ENCODE measurements around the gene AGBL5.

The AGBL5 gene

GRCh38 chr2:27086724-27087593 lies 35.5 kb downstream of the AGBL5 start, which contains the start of gene KHK:
Gene KHK, plus strand, starts transcription at chr2:27086772. Its CDS starts 488 bp downstream, at chr2:27087260.
- H3K4me3 Mint-ChIP-seq = peak within 1 kb of the TSS; percentile 81
- H3K27ac Mint-ChIP-seq = no peak within 1 kb of the TSS
- H3K4me1 Mint-ChIP-seq = peaks cover 29% of the 10 kb centered on the region
- H3K27me3 Mint-ChIP-seq (ENCODE audit: low read depth, poor library complexity) = peaks cover 34% of the 10 kb centered on the region
- no peaks in the 10 kb centered on the region for H3K9me3 Mint-ChIP-seq
- H3K36me3 Mint-ChIP-seq (ENCODE audit: low read depth) = no peaks in the 10 kb centered on the region
- TF ChIP-seq, protein P1, sequence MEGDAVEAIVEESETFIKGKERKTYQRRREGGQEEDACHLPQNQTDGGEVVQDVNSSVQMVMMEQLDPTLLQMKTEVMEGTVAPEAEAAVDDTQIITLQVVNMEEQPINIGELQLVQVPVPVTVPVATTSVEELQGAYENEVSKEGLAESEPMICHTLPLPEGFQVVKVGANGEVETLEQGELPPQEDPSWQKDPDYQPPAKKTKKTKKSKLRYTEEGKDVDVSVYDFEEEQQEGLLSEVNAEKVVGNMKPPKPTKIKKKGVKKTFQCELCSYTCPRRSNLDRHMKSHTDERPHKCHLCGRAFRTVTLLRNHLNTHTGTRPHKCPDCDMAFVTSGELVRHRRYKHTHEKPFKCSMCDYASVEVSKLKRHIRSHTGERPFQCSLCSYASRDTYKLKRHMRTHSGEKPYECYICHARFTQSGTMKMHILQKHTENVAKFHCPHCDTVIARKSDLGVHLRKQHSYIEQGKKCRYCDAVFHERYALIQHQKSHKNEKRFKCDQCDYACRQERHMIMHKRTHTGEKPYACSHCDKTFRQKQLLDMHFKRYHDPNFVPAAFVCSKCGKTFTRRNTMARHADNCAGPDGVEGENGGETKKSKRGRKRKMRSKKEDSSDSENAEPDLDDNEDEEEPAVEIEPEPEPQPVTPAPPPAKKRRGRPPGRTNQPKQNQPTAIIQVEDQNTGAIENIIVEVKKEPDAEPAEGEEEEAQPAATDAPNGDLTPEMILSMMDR (IDR thresholded peaks at IDR 0.05) = no peak
- DNase-seq = peak; percentile 58

- H3K9me3 Mint-ChIP-seq = no peaks in the 10 kb centered on the region
- peaks cover 36% of the 10 kb centered on the region for H3K27me3 Mint-ChIP-seq (ENCODE audit: low read depth, poor library complexity)
- H3K27ac Mint-ChIP-seq = no peak overlapping the region
- no peaks in the 10 kb centered on the region for H3K36me3 Mint-ChIP-seq (ENCODE audit: low read depth)
- DNase-seq = no peak
- TF ChIP-seq, protein P1 (IDR thresholded peaks at IDR 0.05) = no peak
- H3K4me1 Mint-ChIP-seq = peaks cover 39% of the 10 kb centered on the region
- H3K4me3 Mint-ChIP-seq = peak overlapping the region; percentile 46
Observed at GRCh38 chr2:27087823-27088410, 36.4 kb downstream of the AGBL5 start.

DNA sequence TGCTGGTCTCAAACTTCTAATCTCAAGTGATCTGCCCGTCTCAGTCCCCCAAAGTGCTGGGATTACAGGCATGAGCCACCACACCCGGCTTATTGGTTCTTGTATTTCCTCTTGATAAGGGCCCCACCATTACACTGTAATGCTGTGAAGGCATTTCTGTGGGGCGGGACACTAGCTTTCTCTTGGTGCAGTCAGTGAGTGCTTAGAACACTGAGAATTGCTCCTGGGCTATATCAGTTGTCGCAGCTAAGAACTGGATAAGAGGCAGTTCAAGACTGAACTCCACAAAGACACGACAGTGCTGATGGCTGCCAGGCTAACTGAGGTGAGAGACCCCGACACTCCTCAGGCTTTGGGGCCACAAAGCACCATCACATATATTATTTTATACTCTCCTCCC lies 37.2 kb downstream of the AGBL5 start:
- Mint-ChIP-seq H3K4me3 (peak overlapping the region; percentile 8), H3K27me3 (ENCODE audit: low read depth, poor library complexity) (peaks cover 36% of the 10 kb centered on the region)

DNA sequence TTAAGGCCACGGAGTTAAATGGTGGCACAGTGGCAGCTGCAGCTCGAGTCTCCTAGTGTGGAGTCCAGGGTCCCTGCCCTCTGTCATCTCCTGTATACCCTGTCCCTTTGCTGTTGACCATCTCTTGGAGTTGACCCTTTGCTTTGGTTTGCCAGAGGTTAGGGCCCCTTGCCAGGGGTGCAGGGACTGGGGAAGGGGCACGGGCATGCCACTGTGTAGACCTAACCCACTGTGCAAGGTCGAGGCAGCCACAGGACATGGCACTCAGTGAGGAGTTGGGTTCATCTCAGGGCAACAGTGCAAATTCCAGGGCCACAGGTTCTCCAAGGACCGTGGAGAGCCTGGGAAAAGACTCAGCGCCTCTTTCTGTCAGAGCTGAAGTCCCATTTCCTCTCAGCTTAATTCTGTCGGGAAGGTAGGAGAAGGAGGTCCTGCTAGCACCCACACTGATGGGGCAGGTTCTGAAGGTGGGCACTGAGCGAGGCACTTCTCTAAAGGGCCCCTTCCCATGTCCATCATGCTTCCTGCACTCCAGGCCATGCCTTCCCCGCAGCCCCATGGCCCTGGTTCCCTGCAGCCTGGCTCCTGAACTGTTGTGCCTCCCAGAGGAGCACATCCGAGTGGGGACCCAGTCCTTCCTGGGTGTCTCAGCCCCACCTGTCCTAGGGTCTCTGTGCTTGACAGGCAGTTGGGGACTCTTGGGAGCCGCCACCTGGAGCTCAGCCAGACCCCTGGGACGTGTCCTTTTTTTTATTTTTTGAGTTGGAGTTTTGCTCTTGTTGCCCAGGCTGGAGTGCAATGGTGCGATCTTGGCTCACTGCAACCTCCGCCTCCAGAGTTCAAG lies 37.9 kb downstream of the AGBL5 start:
- Mint-ChIP-seq H3K27ac (no peak overlapping the region), H3K36me3 (ENCODE audit: low read depth) (no peaks in the 10 kb centered on the region), H3K4me3 (no peak overlapping the region), H3K9me3 (no peaks in the 10 kb centered on the region), H3K4me1 (peaks cover 32% of the 10 kb centered on the region), H3K27me3 (ENCODE audit: low read depth, poor library complexity) (peaks cover 37% of the 10 kb centered on the region)
- TF ChIP-seq, protein P1 (IDR thresholded peaks at IDR 0.05) = no peak
- DNase-seq = no peak

More for the DNA sequence above, 37.2 kb downstream of the AGBL5 start:
- no peaks in the 10 kb centered on the region for H3K9me3 Mint-ChIP-seq
- peaks cover 36% of the 10 kb centered on the region for H3K4me1 Mint-ChIP-seq
- H3K36me3 Mint-ChIP-seq (ENCODE audit: low read depth) = no peaks in the 10 kb centered on the region
- DNase-seq = no peak
- TF ChIP-seq, protein P1 (IDR thresholded peaks at IDR 0.05) = no peak
- H3K27ac Mint-ChIP-seq = no peak overlapping the region

DNA sequence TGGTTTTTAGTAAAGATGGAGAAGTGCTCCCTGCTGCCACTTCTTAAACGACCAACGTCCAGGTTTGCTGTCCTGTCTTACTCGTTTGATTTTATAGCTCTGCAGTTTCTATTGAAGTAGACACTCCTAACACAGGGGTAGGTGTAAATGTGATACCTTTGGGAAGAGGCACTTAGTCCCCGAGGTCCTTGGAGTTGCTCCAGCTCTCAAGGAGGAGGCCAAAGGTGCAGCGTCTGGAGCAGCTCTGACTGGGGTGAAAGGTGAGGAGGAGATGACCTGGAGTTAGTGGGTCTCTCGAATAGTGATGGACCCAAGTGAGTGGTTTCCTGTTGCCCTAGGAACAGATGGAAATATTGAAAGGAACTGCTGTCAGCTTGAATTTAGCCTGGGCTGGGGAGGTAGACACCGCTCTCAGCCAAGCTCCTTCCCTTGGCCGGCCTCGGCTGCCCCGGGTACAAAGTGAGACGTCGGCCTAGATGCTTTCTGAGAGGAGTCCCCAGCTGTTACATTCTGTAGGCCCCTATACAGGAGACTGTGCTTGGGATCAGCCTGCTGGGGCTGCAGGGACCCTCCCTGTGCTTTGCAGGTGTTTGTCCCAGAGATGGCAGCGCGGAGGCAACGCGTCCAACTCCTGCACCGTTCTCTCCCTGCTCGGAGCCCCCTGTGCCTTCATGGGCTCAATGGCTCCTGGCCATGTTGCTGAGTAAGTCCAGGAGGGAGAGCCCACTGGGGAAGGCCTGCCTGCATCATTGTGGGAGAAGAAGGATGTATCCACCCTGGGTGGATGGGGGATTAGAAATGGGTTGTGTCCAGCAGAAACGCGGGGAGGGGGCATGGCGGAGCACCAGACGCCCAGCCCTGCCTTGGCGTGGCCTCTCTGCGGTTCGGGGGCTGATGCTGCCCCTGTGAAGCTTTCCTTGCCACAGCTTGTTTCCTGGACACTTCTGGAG lies 40.6 kb downstream of the AGBL5 start:
- H3K9me3 Mint-ChIP-seq = no peaks in the 10 kb centered on the region
- peaks cover 42% of the 10 kb centered on the region for H3K27me3 Mint-ChIP-seq (ENCODE audit: low read depth, poor library complexity)
- no peak overlapping the region for H3K27ac Mint-ChIP-seq
- H3K36me3 Mint-ChIP-seq (ENCODE audit: low read depth) = no peaks in the 10 kb centered on the region
- TF ChIP-seq, protein P1 (IDR thresholded peaks at IDR 0.05) = no peak
- H3K4me3 Mint-ChIP-seq = peak overlapping the region; percentile 9
- no peak for DNase-seq
- peaks cover 40% of the 10 kb centered on the region for H3K4me1 Mint-ChIP-seq
